Spleen (tissue), 7 donors: ENCODE data around the gene ADAMTS20.

Experiments
- CTCF ChIP-seq, 11 experiments: fragments of 200-600 bp in 7 of 11; fragments of 450-650 bp in 4 of 11; sonication (generic) in 4 of 11; IDR thresholded peaks in 8 of 11; conservative IDR thresholded peaks in 3 of 11; 1 replicate in 7 of 11; 2 replicates in 4 of 11; pipeline versions ENCODE4 v1.4.0 to v1.8.0; 2016 to 2021; ENCODE audit warnings: antibody characterized with exemption in 11 of 11, inconsistent platforms in 4 of 11, mild to moderate bottlenecking in 1 of 11
- POLR2A ChIP-seq, 3 donors: fragments of 450-650 bp; IDR thresholded peaks; one replicate each; pipeline ENCODE4 v1.5.1; 2017; ENCODE audit warnings: antibody characterized with exemption in 3 of 3, mild to moderate bottlenecking in 1 of 3
- donor health status: DM: no; HTN: no; CAD: no; lungs with moderate emphysema.
- donor health status: DM: no; HTN: no; CAD: no.
- donor health status: DM: no; HTN: no; CAD: no.

GRCh38 chr12:43348221-43348620 is 203.8 kb downstream of the ADAMTS20 start:
- no peak for TF ChIP-seq CTCF (IDR thresholded peaks at IDR 0.05 in 8 of 11, conservative IDR thresholded peaks at IDR 0.05 in 3 of 11)
- TF ChIP-seq POLR2A (IDR thresholded peaks at IDR 0.05): no peak
